Tibial artery (tissue), 4 donors: ENCODE results near the gene PARD3B.

Experiments
- DNase-seq, 2 donors: peaks; one replicate each; pipeline ENCODE4 v3.0.0-alpha.2; 2019
- H3K27ac ChIP-seq, 2 donors: fragments of 200-600 bp; sonication (generic) in 1 of 2; 1 replicate in 1 of 2; 2 replicates in 1 of 2; pipeline ENCODE4 v1.5.1; 2018 to 2019; ENCODE audit warnings: mild to moderate bottlenecking in 1 of 2
- H3K27me3 ChIP-seq, 2 donors: fragments of 200-600 bp; sonication (generic) in 1 of 2; one replicate each; pipeline versions ENCODE4 v1.5.1 to v1.6.0; 2016 to 2019
- H3K36me3 ChIP-seq, 3 donors: fragments of 200-600 bp; sonication (generic) in 2 of 3; one replicate each; pipeline ENCODE4 v1.5.1; 2016 to 2019; ENCODE audit warnings: mild to moderate bottlenecking in 2 of 3
- H3K4me1 ChIP-seq, 4 donors: fragments of 200-600 bp; sonication (generic) in 2 of 4; 1 replicate in 3 of 4; 2 replicates in 1 of 4; pipeline ENCODE4 v1.5.1; 2016 to 2019
- H3K4me3 ChIP-seq, 2 donors: fragments of 200-600 bp; sonication (generic) in 1 of 2; 1 replicate in 1 of 2; 2 replicates in 1 of 2; pipeline ENCODE4 v1.5.1; 2018 to 2019; ENCODE audit warnings: mild to moderate bottlenecking in 2 of 2
- H3K9me3 ChIP-seq, 3 donors: fragments of 200-600 bp; sonication (generic) in 1 of 3; one replicate each; pipeline ENCODE4 v1.5.1; 2016 to 2019
- intact Hi-C: fragments of 100-400 bp; cut with DNase I; formaldehyde crosslinking; loops from one replicate; pipeline ENCODE4 v1.15.0; 2023; ENCODE audit warnings: low total_unique reads
- TF ChIP-seq, protein P1 (sequence below), 2 experiments: fragments of 200-600 bp in 1 of 2; fragments of 450-650 bp in 1 of 2; IDR thresholded peaks; one replicate each; pipeline ENCODE4 v1.5.1; 2017 to 2019; ENCODE audit warnings: antibody characterized with exemption in 2 of 2, mild to moderate bottlenecking in 1 of 2, moderate library complexity in 1 of 2

Gene PARD3B

DNA sequence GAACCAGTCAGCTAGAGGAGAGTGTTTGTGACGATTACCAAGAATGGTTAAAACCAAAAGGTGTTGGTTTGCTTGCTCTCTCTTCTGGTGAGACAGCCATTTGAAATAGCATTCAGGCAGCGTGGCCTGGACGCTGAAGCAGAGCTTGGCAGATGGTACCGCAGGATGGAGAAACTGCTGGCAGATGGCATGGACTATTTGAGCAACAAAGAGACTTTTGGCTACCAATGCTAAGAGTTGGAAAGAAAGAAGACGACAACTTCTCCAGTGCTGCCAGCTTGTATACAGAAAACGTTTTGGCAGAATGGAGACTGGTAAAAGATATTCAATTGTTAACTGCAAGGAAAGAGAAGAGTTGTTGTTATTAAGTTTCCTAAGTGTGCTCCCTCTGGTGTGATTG is 315.0 kb downstream of the PARD3B start:
- intact Hi-C loops: no loop called here
- TF ChIP-seq, protein P1, sequence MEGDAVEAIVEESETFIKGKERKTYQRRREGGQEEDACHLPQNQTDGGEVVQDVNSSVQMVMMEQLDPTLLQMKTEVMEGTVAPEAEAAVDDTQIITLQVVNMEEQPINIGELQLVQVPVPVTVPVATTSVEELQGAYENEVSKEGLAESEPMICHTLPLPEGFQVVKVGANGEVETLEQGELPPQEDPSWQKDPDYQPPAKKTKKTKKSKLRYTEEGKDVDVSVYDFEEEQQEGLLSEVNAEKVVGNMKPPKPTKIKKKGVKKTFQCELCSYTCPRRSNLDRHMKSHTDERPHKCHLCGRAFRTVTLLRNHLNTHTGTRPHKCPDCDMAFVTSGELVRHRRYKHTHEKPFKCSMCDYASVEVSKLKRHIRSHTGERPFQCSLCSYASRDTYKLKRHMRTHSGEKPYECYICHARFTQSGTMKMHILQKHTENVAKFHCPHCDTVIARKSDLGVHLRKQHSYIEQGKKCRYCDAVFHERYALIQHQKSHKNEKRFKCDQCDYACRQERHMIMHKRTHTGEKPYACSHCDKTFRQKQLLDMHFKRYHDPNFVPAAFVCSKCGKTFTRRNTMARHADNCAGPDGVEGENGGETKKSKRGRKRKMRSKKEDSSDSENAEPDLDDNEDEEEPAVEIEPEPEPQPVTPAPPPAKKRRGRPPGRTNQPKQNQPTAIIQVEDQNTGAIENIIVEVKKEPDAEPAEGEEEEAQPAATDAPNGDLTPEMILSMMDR (IDR thresholded peaks at IDR 0.05): no peak
- Histone ChIP-seq H3K4me3 (no peak overlapping the region), H3K27ac (no peak overlapping the region), H3K9me3 (no peaks in the 10 kb centered on the region), H3K4me1 (no peaks in the 10 kb centered on the region), H3K27me3 (no peaks in the 10 kb centered on the region), H3K36me3 (no peaks in the 10 kb centered on the region)
- DNase-seq: peak in 1 of 2 donors; percentile 38

DNA sequence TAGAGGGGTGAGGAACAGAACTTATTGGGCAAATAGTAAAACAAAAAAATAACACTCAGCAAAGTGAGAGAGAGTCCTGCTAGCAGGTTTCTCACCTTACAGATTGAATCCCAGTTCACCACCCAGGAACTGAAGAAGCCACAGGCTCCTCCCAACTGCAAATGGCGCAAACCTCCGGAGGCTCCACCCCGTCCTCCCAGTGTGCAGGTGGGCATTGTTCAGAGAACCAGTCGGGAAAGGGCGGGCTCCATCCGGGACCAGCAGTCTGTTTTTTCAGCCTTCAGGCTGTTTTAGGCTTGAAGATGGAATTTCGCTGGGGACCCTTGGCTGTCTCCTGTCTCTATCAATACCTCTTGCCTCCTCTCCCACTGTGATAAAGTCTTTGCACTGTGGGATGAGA is 317.5 kb downstream of the PARD3B start:
- TF ChIP-seq, protein P1 (IDR thresholded peaks at IDR 0.05): no peak
- no peak for DNase-seq
- Histone ChIP-seq H3K27me3 (no peaks in the 10 kb centered on the region), H3K36me3 (no peaks in the 10 kb centered on the region), H3K4me1 (no peaks in the 10 kb centered on the region), H3K27ac (no peak overlapping the region), H3K4me3 (no peak overlapping the region), H3K9me3 (no peaks in the 10 kb centered on the region)
- intact Hi-C loops: no loop called here

DNA sequence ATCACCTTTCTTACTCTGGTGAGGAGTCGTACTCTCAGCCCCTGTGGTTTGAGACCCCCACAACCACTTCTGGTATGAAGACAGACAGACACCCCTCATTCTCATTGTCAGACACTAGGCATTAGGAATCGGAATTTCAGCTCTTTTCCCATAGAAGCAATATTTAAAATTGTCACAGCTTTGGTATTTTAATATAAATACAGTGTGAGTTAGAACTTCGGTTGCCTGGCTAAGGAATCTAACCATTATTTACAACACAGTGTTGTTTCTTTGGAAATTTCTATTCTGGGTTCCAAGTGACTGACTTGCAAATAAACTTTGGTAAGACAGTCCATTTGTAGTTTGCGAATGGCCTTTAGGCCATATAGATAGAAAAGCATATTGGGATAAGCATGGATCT is 318.1 kb downstream of the PARD3B start:
- H3K27ac ChIP-seq: no peak overlapping the region

DNA sequence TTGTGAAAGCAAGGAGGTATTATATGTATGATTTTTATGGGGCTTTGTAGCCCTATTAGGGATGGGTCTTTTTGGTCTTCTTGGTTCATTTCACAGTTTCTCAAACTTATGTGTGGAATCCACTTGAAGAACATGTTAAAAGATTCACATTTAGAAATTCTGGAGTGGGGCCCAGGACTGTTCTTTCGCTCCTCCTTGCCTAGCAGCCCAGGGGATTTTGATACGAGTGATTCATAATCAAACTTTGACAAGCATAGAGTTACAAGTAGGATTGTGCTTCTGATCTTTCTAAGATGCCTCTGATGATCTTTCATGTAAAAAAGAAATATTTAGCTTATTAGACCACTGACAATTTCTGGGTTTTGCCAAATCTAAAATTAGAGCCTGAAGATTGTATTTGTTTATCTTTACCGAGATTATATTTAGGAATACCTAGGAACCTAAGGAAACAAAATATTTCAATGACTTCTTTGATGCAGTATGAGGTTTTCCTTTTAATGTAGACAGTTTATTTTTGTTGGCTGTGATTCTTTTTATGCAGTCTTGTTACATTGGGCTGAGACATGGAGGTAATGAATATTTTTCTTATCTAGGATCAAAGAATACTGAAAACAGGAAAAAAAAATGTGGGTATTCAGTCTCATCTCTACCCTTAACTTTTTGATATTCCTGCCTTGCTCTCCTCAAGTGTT is 324.0 kb downstream of the PARD3B start:
- no peaks in the 10 kb centered on the region for H3K36me3 ChIP-seq
- H3K4me1 ChIP-seq: peaks cover 0 to 23% (median 11%) of the 10 kb centered on the region in 4 donors
- TF ChIP-seq, protein P1 (IDR thresholded peaks at IDR 0.05): no peak
- no peaks in the 10 kb centered on the region for H3K27me3 ChIP-seq
- no peak for DNase-seq
- H3K9me3 ChIP-seq: no peaks in the 10 kb centered on the region
- no peak overlapping the region for H3K27ac ChIP-seq
- H3K4me3 ChIP-seq: no peak overlapping the region
- intact Hi-C loops: no loop called here

More for the DNA sequence above, 318.1 kb downstream of the PARD3B start:
- TF ChIP-seq, protein P1 (IDR thresholded peaks at IDR 0.05): no peak
- Histone ChIP-seq H3K36me3 (no peaks in the 10 kb centered on the region), H3K27me3 (no peaks in the 10 kb centered on the region), H3K4me3 (no peak overlapping the region), H3K4me1 (peaks cover 0 to 3% (median 0%) of the 10 kb centered on the region in 4 donors), H3K9me3 (no peaks in the 10 kb centered on the region)
- no peak for DNase-seq
- intact Hi-C loops: no loop called here

DNA sequence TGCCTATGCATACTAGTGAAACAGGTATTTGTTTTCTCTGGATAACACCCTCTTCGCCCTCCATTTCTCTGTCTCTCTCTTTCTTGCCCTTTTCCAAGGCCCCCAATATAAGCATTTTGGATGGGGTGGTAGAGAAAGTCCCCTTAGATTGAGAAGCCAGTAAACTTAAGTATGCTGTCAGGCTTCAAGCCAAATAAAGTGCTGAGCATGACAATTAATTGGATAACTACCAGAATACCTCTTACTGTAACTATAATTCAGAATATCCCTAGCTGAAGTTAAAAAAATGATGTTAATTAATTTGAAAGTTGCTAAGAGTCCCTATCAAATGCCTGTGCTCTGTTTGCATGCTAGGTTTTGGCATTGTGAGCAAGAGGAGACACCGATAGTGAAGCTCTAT is 324.8 kb downstream of the PARD3B start:
- intact Hi-C loops: no loop called here

More for the DNA sequence above, 324.8 kb downstream of the PARD3B start:
- no peak overlapping the region for H3K27ac ChIP-seq
- peaks cover 0 to 23% (median 11%) of the 10 kb centered on the region in 4 donors for H3K4me1 ChIP-seq
- H3K4me3 ChIP-seq: no peak overlapping the region
- H3K9me3 ChIP-seq: no peaks in the 10 kb centered on the region
- DNase-seq: no peak
- TF ChIP-seq, protein P1 (IDR thresholded peaks at IDR 0.05): no peak
- no peaks in the 10 kb centered on the region for H3K36me3 ChIP-seq
- H3K27me3 ChIP-seq: no peaks in the 10 kb centered on the region
